Measurements from ENCODE around the gene CDCP1. TPM values are rescaled to one million over a fixed set of nuclear protein-coding genes. Genes with fewer than 3 reads are reported as not detected.

Gene CDCP1
- total RNA-seq, 1 experiment from 2014 or later = 66.9 TPM

GRCh38 chr3:45123030-45123429, 23.1 kb downstream of the CDCP1 start:
- H3K4me3 Mint-ChIP-seq (ENCODE audit: low read depth, unreplicated experiment) = peak overlapping the region; percentile 21
- peak overlapping the region; percentile 83 for H3K27ac Mint-ChIP-seq (ENCODE audit: unreplicated experiment)
- peaks cover 23% of the 10 kb centered on the region for H3K36me3 Mint-ChIP-seq (ENCODE audit: insufficient read depth, unreplicated experiment)
- DNase-seq = no peak
- TF ChIP-seq, protein P1, sequence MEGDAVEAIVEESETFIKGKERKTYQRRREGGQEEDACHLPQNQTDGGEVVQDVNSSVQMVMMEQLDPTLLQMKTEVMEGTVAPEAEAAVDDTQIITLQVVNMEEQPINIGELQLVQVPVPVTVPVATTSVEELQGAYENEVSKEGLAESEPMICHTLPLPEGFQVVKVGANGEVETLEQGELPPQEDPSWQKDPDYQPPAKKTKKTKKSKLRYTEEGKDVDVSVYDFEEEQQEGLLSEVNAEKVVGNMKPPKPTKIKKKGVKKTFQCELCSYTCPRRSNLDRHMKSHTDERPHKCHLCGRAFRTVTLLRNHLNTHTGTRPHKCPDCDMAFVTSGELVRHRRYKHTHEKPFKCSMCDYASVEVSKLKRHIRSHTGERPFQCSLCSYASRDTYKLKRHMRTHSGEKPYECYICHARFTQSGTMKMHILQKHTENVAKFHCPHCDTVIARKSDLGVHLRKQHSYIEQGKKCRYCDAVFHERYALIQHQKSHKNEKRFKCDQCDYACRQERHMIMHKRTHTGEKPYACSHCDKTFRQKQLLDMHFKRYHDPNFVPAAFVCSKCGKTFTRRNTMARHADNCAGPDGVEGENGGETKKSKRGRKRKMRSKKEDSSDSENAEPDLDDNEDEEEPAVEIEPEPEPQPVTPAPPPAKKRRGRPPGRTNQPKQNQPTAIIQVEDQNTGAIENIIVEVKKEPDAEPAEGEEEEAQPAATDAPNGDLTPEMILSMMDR (IDR thresholded peaks at IDR 0.05; ENCODE audit: unreplicated experiment) = no peak
- CTCF ChIA-PET = interaction anchor here (0.8 to 2.1 kb wide), 6 partner anchors 15 to 88 kb away, joined by 3 to 8 read pairs (median 5); no protein-coding TSS in a partner anchor
- no peaks in the 10 kb centered on the region for H3K9me3 Mint-ChIP-seq (ENCODE audit: low read depth, unreplicated experiment)
- intact Hi-C loops (cut with micrococcal nuclease; ENCODE audit: unreplicated experiment) = loop anchor here (5.0 kb wide), 3 partner anchors 44 to 89 kb away; no protein-coding TSS in a partner anchor
- no peaks in the 10 kb centered on the region for H3K27me3 Mint-ChIP-seq (ENCODE audit: unreplicated experiment)
- no TSS peak for BruUV-seq (replicated peaks)
- H3K4me1 Mint-ChIP-seq (ENCODE audit: low read depth, unreplicated experiment) = peaks cover 77% of the 10 kb centered on the region

DNA sequence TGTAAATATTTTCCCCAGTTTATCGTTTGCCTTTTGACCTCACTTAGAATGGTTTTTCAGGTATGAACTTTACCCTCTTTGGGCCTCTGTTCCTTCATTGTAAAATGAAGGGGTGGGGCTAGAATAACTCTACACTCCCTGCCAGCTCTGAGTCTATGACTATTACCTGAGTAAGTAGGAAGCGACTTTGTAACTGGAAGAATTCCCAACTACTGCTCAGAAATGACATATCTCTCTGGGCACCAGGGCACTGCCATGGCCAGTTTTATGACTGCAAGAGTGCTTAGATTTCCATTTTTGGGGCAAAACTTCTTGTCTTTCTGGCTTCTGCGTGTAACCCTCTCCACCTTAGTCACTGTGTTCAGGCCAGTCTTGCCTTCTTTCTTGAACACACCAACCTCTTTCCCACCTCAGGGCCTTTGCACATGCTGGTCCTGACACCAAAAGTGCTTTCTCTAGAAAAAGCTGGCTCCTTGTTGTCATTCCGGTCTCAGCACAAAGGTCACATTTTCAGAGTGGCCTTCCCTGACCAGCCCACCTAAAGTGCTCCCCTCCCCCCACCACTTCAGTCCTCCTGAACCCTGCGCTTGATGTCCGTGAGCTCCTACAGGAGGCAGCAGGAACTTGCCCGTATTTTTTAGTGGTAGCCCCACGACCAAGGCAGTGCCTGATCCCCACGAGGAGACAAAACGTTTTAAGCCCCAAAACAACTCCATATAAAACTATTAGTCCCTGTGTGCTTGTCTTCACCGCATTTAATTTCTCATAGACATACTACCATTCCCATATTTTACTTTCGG, 25.6 kb downstream of the CDCP1 start:
- CTCF ChIA-PET = interaction anchor here (0.5 to 1.3 kb wide), 4 partner anchors 25 to 98 kb away, joined by 3 to 4 read pairs (median 4); partner anchors contain the start of gene CDCP1
- Mint-ChIP-seq H3K4me3 (ENCODE audit: low read depth, unreplicated experiment) (peak overlapping the region; percentile 9), H3K27ac (ENCODE audit: unreplicated experiment) (peak overlapping the region; percentile 64), H3K36me3 (ENCODE audit: insufficient read depth, unreplicated experiment) (peaks cover 22% of the 10 kb centered on the region), H3K4me1 (ENCODE audit: low read depth, unreplicated experiment) (peaks cover 63% of the 10 kb centered on the region), H3K27me3 (ENCODE audit: unreplicated experiment) (no peaks in the 10 kb centered on the region), H3K9me3 (ENCODE audit: low read depth, unreplicated experiment) (no peaks in the 10 kb centered on the region)
- intact Hi-C loops (cut with micrococcal nuclease; ENCODE audit: unreplicated experiment) = loop anchor here (5.0 kb wide), 3 partner anchors 47 to 92 kb away; no protein-coding TSS in a partner anchor
- no peak for DNase-seq
- no TSS peak for BruUV-seq (replicated peaks)
- TF ChIP-seq, protein P1 (IDR thresholded peaks at IDR 0.05; ENCODE audit: unreplicated experiment) = no peak

GRCh38 chr3:45119824-45120358, 26.3 kb downstream of the CDCP1 start:
- no peaks in the 10 kb centered on the region for H3K9me3 Mint-ChIP-seq (ENCODE audit: low read depth, unreplicated experiment)
- intact Hi-C loops (cut with micrococcal nuclease; ENCODE audit: unreplicated experiment) = loop anchor here (5.0 kb wide), 3 partner anchors 47 to 92 kb away; no protein-coding TSS in a partner anchor
- no TSS peak for BruUV-seq (replicated peaks)
- DNase-seq = no peak
- peak overlapping the region; percentile 64 for H3K27ac Mint-ChIP-seq (ENCODE audit: unreplicated experiment)
- H3K27me3 Mint-ChIP-seq (ENCODE audit: unreplicated experiment) = no peaks in the 10 kb centered on the region
- peaks cover 21% of the 10 kb centered on the region for H3K36me3 Mint-ChIP-seq (ENCODE audit: insufficient read depth, unreplicated experiment)
- TF ChIP-seq, protein P1 (IDR thresholded peaks at IDR 0.05; ENCODE audit: unreplicated experiment) = no peak
- peak overlapping the region; percentile 8 for H3K4me3 Mint-ChIP-seq (ENCODE audit: low read depth, unreplicated experiment)
- CTCF ChIA-PET = interaction anchor here (0.5 to 1.3 kb wide), 3 partner anchors 25 to 99 kb away, joined by 3 to 4 read pairs (median 4); partner anchors contain the start of gene CDCP1
- H3K4me1 Mint-ChIP-seq (ENCODE audit: low read depth, unreplicated experiment) = peaks cover 56% of the 10 kb centered on the region

GRCh38 chr3:45119376-45119775, 26.8 kb downstream of the CDCP1 start:
- Mint-ChIP-seq H3K36me3 (ENCODE audit: insufficient read depth, unreplicated experiment) (peaks cover 19% of the 10 kb centered on the region), H3K4me1 (ENCODE audit: low read depth, unreplicated experiment) (peaks cover 51% of the 10 kb centered on the region), H3K27ac (ENCODE audit: unreplicated experiment) (no peak overlapping the region), H3K4me3 (ENCODE audit: low read depth, unreplicated experiment) (no peak overlapping the region), H3K27me3 (ENCODE audit: unreplicated experiment) (no peaks in the 10 kb centered on the region), H3K9me3 (ENCODE audit: low read depth, unreplicated experiment) (no peaks in the 10 kb centered on the region)
- intact Hi-C loops (cut with micrococcal nuclease; ENCODE audit: unreplicated experiment) = no loop called here
- TF ChIP-seq, protein P1 (IDR thresholded peaks at IDR 0.05; ENCODE audit: unreplicated experiment) = no peak
- BruUV-seq (replicated peaks) = no TSS peak
- CTCF ChIA-PET = interaction anchor here (1.1 to 1.3 kb wide), 2 partner anchors 26 to 99 kb away, joined by 3 to 4 read pairs; partner anchors contain the start of gene CDCP1
- DNase-seq = no peak

All from Calu3 (cell line).